ENCODE data around the gene BHLHA9.

Gene BHLHA9

GRCh38 chr17:1251866-1252608 is 18.2 kb upstream of the BHLHA9 start:
- no peak for FAIRE-seq
- DNase-seq (ENCODE audit: insufficient read length, low spot score) = no peak

GRCh38 chr17:1255041-1255440 is 15.2 kb upstream of the BHLHA9 start:
- no peak for FAIRE-seq

GRCh38 chr17:1256699-1257098 is 13.5 kb upstream of the BHLHA9 start:
- DNase-seq (ENCODE audit: insufficient read length, low spot score) = no peak
- FAIRE-seq = no peak

More at GRCh38 chr17:1255041-1255440, 15.2 kb upstream of the BHLHA9 start:
- no peak for DNase-seq (ENCODE audit: insufficient read length, low spot score)

GRCh38 chr17:1260086-1260769 is 10.0 kb upstream of the BHLHA9 start:
- no peak for FAIRE-seq
- no peak for DNase-seq (ENCODE audit: insufficient read length, low spot score)

- DNase-seq (ENCODE audit: insufficient read length, low spot score) = no peak
- FAIRE-seq = no peak
Observed at GRCh38 chr17:1260770-1261161, 9.5 kb upstream of the BHLHA9 start.

- FAIRE-seq = no peak
- DNase-seq (ENCODE audit: insufficient read length, low spot score) = no peak
Observed at GRCh38 chr17:1264196-1264595, 6.0 kb upstream of the BHLHA9 start.

- DNase-seq (ENCODE audit: insufficient read length, low spot score) (no peak), FAIRE-seq (peak; percentile 71)
Observed at GRCh38 chr17:1267471-1267943, 2.7 kb upstream of the BHLHA9 start.

GRCh38 chr17:1271030-1271423 is 783 bp downstream of the BHLHA9 start:
- DNase-seq (ENCODE audit: insufficient read length, low spot score) (no peak), FAIRE-seq (no peak)

GRCh38 chr17:1271441-1271840 is 1.2 kb downstream of the BHLHA9 start:
- DNase-seq (ENCODE audit: insufficient read length, low spot score) = no peak
- FAIRE-seq = no peak

- no peak for FAIRE-seq
- DNase-seq (ENCODE audit: insufficient read length, low spot score) = no peak
Observed at GRCh38 chr17:1272701-1273100, 2.5 kb downstream of the BHLHA9 start.

- peak; percentile 14 for FAIRE-seq
- DNase-seq (ENCODE audit: insufficient read length, low spot score) = no peak
Observed at GRCh38 chr17:1273492-1274244, 3.4 kb downstream of the BHLHA9 start.

- DNase-seq (ENCODE audit: insufficient read length, low spot score) (no peak), FAIRE-seq (no peak)
Observed at GRCh38 chr17:1274245-1274608, 4.0 kb downstream of the BHLHA9 start.

GRCh38 chr17:1275205-1275961 is 5.1 kb downstream of the BHLHA9 start:
- FAIRE-seq = no peak

GRCh38 chr17:1275962-1276736 is 5.9 kb downstream of the BHLHA9 start:
- FAIRE-seq (peak; percentile 92), DNase-seq (ENCODE audit: insufficient read length, low spot score) (peak; percentile 71)

More at GRCh38 chr17:1275205-1275961, 5.1 kb downstream of the BHLHA9 start:
- no peak for DNase-seq (ENCODE audit: insufficient read length, low spot score)

GRCh38 chr17:1280652-1281051 is 10.4 kb downstream of the BHLHA9 start:
- FAIRE-seq (no peak), DNase-seq (ENCODE audit: insufficient read length, low spot score) (no peak)

- DNase-seq (ENCODE audit: insufficient read length, low spot score) (no peak), FAIRE-seq (no peak)
Observed at GRCh38 chr17:1286379-1287106, 16.3 kb downstream of the BHLHA9 start.

- DNase-seq (ENCODE audit: insufficient read length, low spot score) (no peak), FAIRE-seq (no peak)
Observed at GRCh38 chr17:1289695-1290094, 19.5 kb downstream of the BHLHA9 start.

GRCh38 chr17:1290676-1291075 is 20.4 kb downstream of the BHLHA9 start:
- DNase-seq (ENCODE audit: insufficient read length, low spot score) (no peak), FAIRE-seq (no peak)

- DNase-seq (ENCODE audit: insufficient read length, low spot score) = no peak
- no peak for FAIRE-seq
Observed at GRCh38 chr17:1294157-1294717, 24.0 kb downstream of the BHLHA9 start.

Measured in GM19239 (cell line).